Measurements from ENCODE around the gene GOT2.
"Not testable (repeated sequence)": the region's sequence is repeated elsewhere in the genome, so short reads cannot be mapped to it uniquely, and the experiment has no call there.

- not testable (repeated sequence) for TF ChIP-seq CTCF (conservative IDR thresholded peaks at IDR 0.05); ZFX (IDR thresholded peaks at IDR 0.05)
These were observed 45.2 kb upstream of the GOT2 start for GRCh38 chr16:58779291-58779690.
